ENCODE data around the gene TTC7B.

The TTC7B gene

GRCh38 chr14:90732718-90733117 is 83.5 kb downstream of the TTC7B start:
- no peak for DNase-seq

- no peak for DNase-seq
These were observed 84.1 kb downstream of the TTC7B start for GRCh38 chr14:90732139-90732538.

- no peak for DNase-seq
These were observed 84.7 kb downstream of the TTC7B start for GRCh38 chr14:90731487-90731886.

- DNase-seq, result no peak
These were observed 85.9 kb downstream of the TTC7B start for GRCh38 chr14:90730206-90730766.

GRCh38 chr14:90728951-90729350 is 87.3 kb downstream of the TTC7B start:
- DNase-seq, result no peak

- no peak for DNase-seq
These were observed 89.1 kb downstream of the TTC7B start for GRCh38 chr14:90727082-90727481.

- peak; percentile 22 for DNase-seq
These were observed 89.6 kb downstream of the TTC7B start for GRCh38 chr14:90726656-90727055.

- no peak for DNase-seq
These were observed 91.4 kb downstream of the TTC7B start for GRCh38 chr14:90724866-90725265.

GRCh38 chr14:90722590-90722989 is 93.6 kb downstream of the TTC7B start:
- no peak for DNase-seq

- no peak for DNase-seq
These were observed 94.5 kb downstream of the TTC7B start for GRCh38 chr14:90721619-90722305.

GRCh38 chr14:90720832-90721231 is 95.4 kb downstream of the TTC7B start:
- DNase-seq, result no peak

GRCh38 chr14:90720336-90720735 is 95.9 kb downstream of the TTC7B start:
- no peak for DNase-seq

- no peak for DNase-seq
These were observed 98.3 kb downstream of the TTC7B start for GRCh38 chr14:90717916-90718315.

- DNase-seq, result peak; percentile 18
These were observed 100.2 kb downstream of the TTC7B start for GRCh38 chr14:90715993-90716392.

- DNase-seq, result no peak
These were observed 100.7 kb downstream of the TTC7B start for GRCh38 chr14:90715495-90715894.

- DNase-seq, result no peak
These were observed 101.4 kb downstream of the TTC7B start for GRCh38 chr14:90714811-90715210.

GRCh38 chr14:90704738-90705392 is 111.4 kb downstream of the TTC7B start:
- DNase-seq, result no peak

- no peak for DNase-seq
These were observed 112.1 kb downstream of the TTC7B start for GRCh38 chr14:90703841-90704737.

- DNase-seq, result peak; percentile 8
These were observed 115.1 kb downstream of the TTC7B start for GRCh38 chr14:90700933-90701776.

GRCh38 chr14:90699016-90699415 is 117.2 kb downstream of the TTC7B start:
- no peak for DNase-seq

- DNase-seq, result peak; percentile 68
These were observed 117.8 kb downstream of the TTC7B start for GRCh38 chr14:90698379-90698869.

- DNase-seq, result peak; percentile 66
These were observed 118.5 kb downstream of the TTC7B start for GRCh38 chr14:90697577-90698206.
